ENCODE measurements around the gene STX18.
A peak's percentile ranks its signal among the peaks of the same experiment; 100 is the strongest.
"Not testable (repeated sequence)": the region's sequence is repeated elsewhere in the genome, so short reads cannot be mapped to it uniquely, and the experiment has no call there.

Gene STX18

GRCh38 chr4:4477796-4478195 lies 64.1 kb downstream of the STX18 start:
- no peak for DNase-seq

- DNase-seq: no peak
Observed at GRCh38 chr4:4477391-4477790, 64.5 kb downstream of the STX18 start.

GRCh38 chr4:4474476-4474875 lies 67.4 kb downstream of the STX18 start:
- no peak for DNase-seq

GRCh38 chr4:4472344-4472958 lies 69.4 kb downstream of the STX18 start:
- DNase-seq: no peak

GRCh38 chr4:4471195-4471594 lies 70.7 kb downstream of the STX18 start:
- no peak for DNase-seq

GRCh38 chr4:4470208-4470607 lies 71.6 kb downstream of the STX18 start:
- no peak for DNase-seq

- DNase-seq: not testable (repeated sequence)
Observed at GRCh38 chr4:4465238-4465637, 76.6 kb downstream of the STX18 start.

GRCh38 chr4:4462970-4463369 lies 78.9 kb downstream of the STX18 start:
- no peak for DNase-seq

GRCh38 chr4:4461850-4462249 lies 80.0 kb downstream of the STX18 start:
- DNase-seq: no peak

GRCh38 chr4:4461178-4461577 lies 80.7 kb downstream of the STX18 start:
- DNase-seq: no peak

- DNase-seq: no peak
Observed at GRCh38 chr4:4460759-4461158, 81.1 kb downstream of the STX18 start.

- no peak for DNase-seq
Observed at GRCh38 chr4:4459181-4459580, 82.7 kb downstream of the STX18 start.

GRCh38 chr4:4457803-4458553 lies 83.9 kb downstream of the STX18 start:
- DNase-seq: peak; percentile 65

GRCh38 chr4:4456816-4457578 lies 84.9 kb downstream of the STX18 start:
- no peak for DNase-seq

- DNase-seq: peak; percentile 22
Observed at GRCh38 chr4:4456351-4456750, 85.5 kb downstream of the STX18 start.

- DNase-seq: peak; percentile 26
Observed at GRCh38 chr4:4455210-4455865, 86.5 kb downstream of the STX18 start.

GRCh38 chr4:4446434-4446833 lies 95.4 kb downstream of the STX18 start:
- DNase-seq: peak; percentile 26

GRCh38 chr4:4443821-4444220 lies 98.0 kb downstream of the STX18 start:
- DNase-seq: peak; percentile 80

- peak; percentile 9 for DNase-seq
Observed at GRCh38 chr4:4440333-4441061, 101.4 kb downstream of the STX18 start.

- no peak for DNase-seq
Observed at GRCh38 chr4:4439782-4440181, 102.1 kb downstream of the STX18 start.

GRCh38 chr4:4438891-4439290 lies 103.0 kb downstream of the STX18 start:
- no peak for DNase-seq

- no peak for DNase-seq
Observed at GRCh38 chr4:4437798-4438470, 103.9 kb downstream of the STX18 start.

All from fibroblast of skin of abdomen (primary cell).